Measurements from ENCODE around the gene CGREF1. TPM values are rescaled to one million over a fixed set of nuclear protein-coding genes. Genes with fewer than 3 reads are reported as not detected.

Gene CGREF1
- total and polyA plus RNA-seq, 2 donors (not counting 1 experiment from before 2014, with no cell fraction given): not detected

GRCh38 chr2:27072920-27073319, 46.0 kb downstream of the CGREF1 start:
- WGBS (ENCODE audit: insufficient coverage): 84% methylated on average over 3 of the region's 5 CpGs
- Histone ChIP-seq H3K9me3 (ENCODE audit: control extremely low read depth in 1 of 3, control insufficient read depth in 2 of 3, insufficient read depth in 1 of 3, low read length in 2 of 3) (no peaks in the 10 kb centered on the region), H3K79me2 (ENCODE audit: control insufficient read depth, insufficient read depth, low read length) (peaks cover 33% of the 10 kb centered on the region), H3K4me2 (replicated peaks; ENCODE audit: low read depth, low read length, poor library complexity, severe bottlenecking) (no peak overlapping the region), H3K27me3 (replicated peaks in 1 of 4; ENCODE audit: control extremely low read depth in 1 of 4, control insufficient read depth in 3 of 4, insufficient read depth in 4 of 4, low read length in 3 of 4) (no peaks in the 10 kb centered on the region), H3K4me3 (ENCODE audit: control extremely low read depth in 1 of 5, extremely low read depth in 1 of 5, insufficient read depth in 1 of 5, low read depth in 2 of 5, low read length in 4 of 5) (no peak overlapping the region), H3K9ac (ENCODE audit: low read length) (no peak overlapping the region), H4K20me1 (ENCODE audit: control insufficient read depth, insufficient read depth, low read length, poor library complexity, severe bottlenecking) (peaks cover 17% of the 10 kb centered on the region), H3K4me1 (ENCODE audit: control insufficient read depth in 2 of 2, insufficient read depth in 2 of 2, low read length in 2 of 2) (peaks cover 35 to 43% of the 10 kb centered on the region in 2 donors), H2AFZ (ENCODE audit: insufficient read depth, low read depth, low read length, poor library complexity, severe bottlenecking) (no peak overlapping the region), H3K27ac (ENCODE audit: low read length in 2 of 2) (no peak overlapping the region), H3K36me3 (replicated peaks in 1 of 2; ENCODE audit: control extremely low read depth in 1 of 2, control insufficient read depth in 1 of 2, extremely low read depth in 1 of 2, insufficient read depth in 2 of 2, low read length in 1 of 2) (peaks cover 6 to 23% of the 10 kb centered on the region in 2 experiments)
- Mint-ChIP-seq H3K4me3 (peak overlapping the region; percentile 84), H3K4me1 (peaks cover 67% of the 10 kb centered on the region), H3K27me3 (no peaks in the 10 kb centered on the region), H3K9me3 (ENCODE audit: insufficient read depth) (no peaks in the 10 kb centered on the region), H3K27ac (peak overlapping the region; percentile 32)
- DNase-seq: no peak
- CTCF ChIA-PET: interaction anchor here (0.6 to 3.3 kb wide), 6 partner anchors 9 to 660 kb away, joined by 4 to 30 read pairs (median 9); partner anchors contain the start of gene KHK
- intact Hi-C loops (cut with micrococcal nuclease): no loop called here
- POLR2A ChIA-PET: interaction anchor here (1.2 to 3.4 kb wide), 2 partner anchors 9 to 22 kb away, joined by 4 to 48 read pairs; partner anchors contain the start of gene AGBL5
- no peak for TF ChIP-seq EZH2 (IDR thresholded peaks at IDR 0.05; ENCODE audit: borderline replicate concordance, insufficient read depth, low read depth, low read length, poor library complexity, severe bottlenecking)
- no peak for TF ChIP-seq CTCF (IDR thresholded peaks at IDR 0.05)
- no peak for ATAC-seq (ENCODE audit: low read depth)
